Heart left ventricle (tissue), 16 donors: ENCODE measurements around the gene FXYD3. TPM values are rescaled to one million over a fixed set of nuclear protein-coding genes. Genes with fewer than 3 reads are reported as not detected.
A peak's percentile ranks its signal among the peaks of the same experiment; 100 is the strongest.

Source experiments
- ATAC-seq, 4 donors: fragments of 200-7000 bp; cut with Tn5 transposase; one replicate each; pipeline ENCODE4 v1.9.1; 2020 to 2022; ENCODE audit warnings: moderate library complexity in 4 of 4, mild to moderate bottlenecking in 3 of 4, moderate number of reproducible peaks in 1 of 4
- DNase-seq, 5 donors: peaks; one replicate each; pipeline ENCODE4 v3.0.0-alpha.2; 2020
- H3K27ac ChIP-seq, 12 donors: fragments of 200-600 bp; sonication (generic) in 4 of 12; one replicate each; pipeline versions ENCODE4 v1.5.0 to v1.8.0; 2016 to 2022; ENCODE audit warnings: mild to moderate bottlenecking in 2 of 12
- H3K27me3 ChIP-seq, 9 donors: fragments of 200-600 bp; sonication (generic) in 2 of 9; one replicate each; pipeline versions ENCODE4 v1.5.1 to v1.8.0; 2016 to 2022; ENCODE audit warnings: mild to moderate bottlenecking in 3 of 9
- H3K36me3 ChIP-seq, 9 donors: fragments of 200-600 bp; sonication (generic) in 2 of 9; one replicate each; pipeline versions ENCODE4 v1.5.0 to v1.8.0; 2018 to 2022; ENCODE audit warnings: mild to moderate bottlenecking in 2 of 9
- H3K4me1 ChIP-seq, 12 donors: fragments of 200-600 bp; sonication (generic) in 4 of 12; one replicate each; pipeline versions ENCODE4 v1.5.0 to v1.8.0; 2016 to 2022; ENCODE audit warnings: mild to moderate bottlenecking in 3 of 12
- H3K4me3 ChIP-seq, 12 donors: fragments of 200-600 bp; sonication (generic) in 4 of 12; one replicate each; pipeline versions ENCODE4 v1.5.0 to v1.8.0; 2017 to 2022; ENCODE audit warnings: mild to moderate bottlenecking in 9 of 12, moderate library complexity in 4 of 12
- H3K9me3 ChIP-seq, 12 donors: fragments of 200-600 bp; sonication (generic) in 4 of 12; one replicate each; pipeline versions ENCODE4 v1.5.0 to v1.8.0; 2016 to 2022; ENCODE audit warnings: mild to moderate bottlenecking in 1 of 12
- POLR2A ChIP-seq, 2 donors: fragments of 450-650 bp; IDR thresholded peaks; one replicate each; pipeline ENCODE4 v1.6.1; 2017; ENCODE audit warnings: antibody characterized with exemption in 2 of 2, mild to moderate bottlenecking in 2 of 2, moderate library complexity in 2 of 2
- WGBS, 4 donors: extraction: QIAGEN DNeasy Blood & Tissue Kit in 2 of 4; methylation state at CpG; one replicate each; pipeline versions ENCODE4 v1.1.5 to v1.1.7; 2013 to 2018; 5-methylcytosine and 5-hydroxymethylcytosine counted together
- intact Hi-C, 10 donors: fragments of 100-400 bp; cut with DNase I; formaldehyde crosslinking; loops; one replicate each; pipeline versions ENCODE4 v1.11.1 to v1.14.2; 2022
- polyA plus RNA-seq, 2 donors: library from polyadenylated mRNA; stranded (reverse); fragments of 200-250 nt; gene quantifications; one replicate each; pipeline ENCODE4 v1.2.3, GENCODE V29; 2013
- total RNA-seq, 9 donors: library from RNA; depleted of rRNA in 2 of 9; stranded (reverse); fragments of >200 nt in 2 of 9; fragmentation: NEBNext Ultra II Directional in 3 of 9; extraction: Animal tissue kit (Norgen Biotek cat#: 25700) in 3 of 9; gene quantifications; one replicate each; pipeline versions ENCODE4 v1.1.0 to v1.2.4, GENCODE V29; 2016 to 2023
- TF ChIP-seq, protein P1 (sequence below), 12 donors: fragments of 200-600 bp; sonication (generic) in 4 of 12; IDR thresholded peaks; one replicate each; pipeline versions ENCODE4 v1.5.0 to v1.8.0; 2018 to 2022; ENCODE audit warnings: antibody characterized with exemption in 12 of 12, mild to moderate bottlenecking in 5 of 12
- donor health status: ischemic (EF 13 %, LVEDD 7.1; RV severe dilation, severe dysfunction).
- donor health status: healthy with polysubstance abuse.
- donor health status: DM: no; HTN: yes; CAD: no.
- donor health status: DM: no; HTN: no; CAD: no.
- donor health status: ischemic (EF 25% LVEDD 6.9; RV normal size, moderate dysfunction).
- donor health status: ischemic (EF 25% LVEDD 5.7; RV mildly dilated, moderate dysfunction).
- donor health status: healthy.
- donor health status: DM: yes; HTN: yes; CAD: no.
- donor health status: ischemic (EF 35%, LVEDD 5.7; RV mildly dilated, moderate dysfunction).
- donor health status: nonischemic (EF 11% LVEDD 7.7; RV severe dilation, severe dysfunction).
- donor health status: DM: yes; HTN: yes; CAD: no.
- donor health status: PGD.
- donor health status: ischemic (EF 29% LVEDD 5.4; RV normal size, mild dysfunction).
- donor health status: nonischemic (EF 23%, LVEDD 6.1; RV moderate dilation, normal function).

Gene FXYD3
- total and polyA plus RNA-seq, 11 donors: 0.37 to 2.5 (median 0.93) TPM; not detected in 3

DNA sequence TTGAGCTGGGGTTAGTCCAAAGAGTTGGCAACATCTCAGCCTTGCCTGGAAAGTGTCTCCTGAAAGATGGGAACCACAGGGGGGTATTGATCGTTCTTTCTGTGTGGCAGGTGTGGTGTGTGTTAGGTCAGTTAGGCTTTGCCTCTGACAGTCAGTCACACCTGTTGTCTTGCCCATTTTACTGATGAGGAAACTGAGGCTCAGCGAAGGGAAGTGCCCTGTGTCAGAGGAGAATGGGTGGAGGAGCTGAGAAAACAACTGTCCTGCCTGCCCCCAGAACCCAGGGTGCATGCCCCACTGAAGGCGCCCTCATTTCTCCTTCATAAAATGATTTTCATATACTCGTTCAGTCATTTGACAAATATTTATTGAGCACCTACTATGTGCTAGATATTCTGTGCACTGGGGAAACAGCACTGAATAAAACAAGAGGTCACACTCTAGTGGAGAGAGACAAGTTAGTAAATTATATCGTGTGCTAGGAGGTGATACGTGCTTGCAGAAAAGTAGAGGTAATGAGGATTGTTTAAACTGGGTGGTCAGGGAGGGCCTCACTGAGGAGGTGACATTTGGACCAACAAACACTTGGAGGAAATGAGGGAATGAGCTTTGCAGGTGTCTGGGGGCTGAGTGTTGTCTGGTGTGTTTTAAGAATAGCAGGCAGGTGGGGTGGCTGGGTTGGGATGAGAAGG is 40.5 kb downstream of the FXYD3 start:
- H3K4me3 ChIP-seq: peak overlapping the region in 10 of 12 donors; percentile 63 to 97 (median 76)
- H3K9me3 ChIP-seq: no peaks in the 10 kb centered on the region
- H3K4me1 ChIP-seq: peaks cover 0 to 34% (median 18%) of the 10 kb centered on the region in 12 donors
- no peak for TF ChIP-seq POLR2A (IDR thresholded peaks at IDR 0.05)
- TF ChIP-seq, protein P1, sequence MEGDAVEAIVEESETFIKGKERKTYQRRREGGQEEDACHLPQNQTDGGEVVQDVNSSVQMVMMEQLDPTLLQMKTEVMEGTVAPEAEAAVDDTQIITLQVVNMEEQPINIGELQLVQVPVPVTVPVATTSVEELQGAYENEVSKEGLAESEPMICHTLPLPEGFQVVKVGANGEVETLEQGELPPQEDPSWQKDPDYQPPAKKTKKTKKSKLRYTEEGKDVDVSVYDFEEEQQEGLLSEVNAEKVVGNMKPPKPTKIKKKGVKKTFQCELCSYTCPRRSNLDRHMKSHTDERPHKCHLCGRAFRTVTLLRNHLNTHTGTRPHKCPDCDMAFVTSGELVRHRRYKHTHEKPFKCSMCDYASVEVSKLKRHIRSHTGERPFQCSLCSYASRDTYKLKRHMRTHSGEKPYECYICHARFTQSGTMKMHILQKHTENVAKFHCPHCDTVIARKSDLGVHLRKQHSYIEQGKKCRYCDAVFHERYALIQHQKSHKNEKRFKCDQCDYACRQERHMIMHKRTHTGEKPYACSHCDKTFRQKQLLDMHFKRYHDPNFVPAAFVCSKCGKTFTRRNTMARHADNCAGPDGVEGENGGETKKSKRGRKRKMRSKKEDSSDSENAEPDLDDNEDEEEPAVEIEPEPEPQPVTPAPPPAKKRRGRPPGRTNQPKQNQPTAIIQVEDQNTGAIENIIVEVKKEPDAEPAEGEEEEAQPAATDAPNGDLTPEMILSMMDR (IDR thresholded peaks at IDR 0.05): no peak
- peaks cover 0 to 43% (median 30%) of the 10 kb centered on the region in 9 donors for H3K36me3 ChIP-seq
- intact Hi-C loops: loop anchor here in 2 of 10 donors (5.0 to 10.0 kb wide), 2 partner anchors 89 to 111 kb away; partner anchors contain the start of genes LSR (in 1 of the 2) and USF2 (in 1 of the 2)
- H3K27me3 ChIP-seq: peaks cover 0 to 30% (median 4%) of the 10 kb centered on the region in 9 donors
- WGBS, 4 donors: 86 to 93% (median 92%) methylated on average over 6 of the region's 6 CpGs
- H3K27ac ChIP-seq: peak overlapping the region in 2 of 12 donors; percentile 88 to 91
- ATAC-seq (no peak), DNase-seq (no peak)

DNA sequence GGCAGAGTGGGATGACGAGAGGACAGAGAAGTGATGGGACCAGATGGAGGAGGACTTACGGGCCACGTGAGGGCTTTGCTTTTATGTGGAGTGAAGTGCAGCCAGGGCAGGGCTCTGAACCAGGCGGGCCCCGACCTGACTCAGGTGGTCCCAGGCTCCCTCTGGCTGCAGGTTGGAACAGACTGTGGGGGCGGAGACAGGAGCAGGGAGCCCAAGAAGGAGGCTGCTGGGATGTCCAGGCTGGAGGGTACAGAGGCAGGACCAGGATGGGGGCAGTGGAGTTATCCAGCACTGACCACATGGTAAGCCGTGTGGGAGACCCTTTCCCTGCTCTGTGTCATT is 41.0 kb downstream of the FXYD3 start:
- TF ChIP-seq, protein P1 (IDR thresholded peaks at IDR 0.05): no peak
- TF ChIP-seq POLR2A (IDR thresholded peaks at IDR 0.05): no peak
- H3K4me3 ChIP-seq: peak overlapping the region in 1 of 12 donors; percentile 82
- H3K27ac ChIP-seq: no peak overlapping the region
- no peak for ATAC-seq
- DNase-seq: no peak
- peaks cover 0 to 3% (median 0%) of the 10 kb centered on the region in 12 donors for H3K9me3 ChIP-seq
- intact Hi-C loops: loop anchor here in 2 of 10 donors (5.0 to 10.0 kb wide), 2 partner anchors 88 to 111 kb away; partner anchors contain the start of genes LSR (in 1 of the 2) and USF2 (in 1 of the 2)
- H3K27me3 ChIP-seq: peaks cover 0 to 30% (median 4%) of the 10 kb centered on the region in 9 donors
- H3K36me3 ChIP-seq: peaks cover 0 to 48% (median 34%) of the 10 kb centered on the region in 9 donors
- 80 to 87% (median 83%) methylated on average over 7 of the region's 7 CpGs for WGBS, 4 donors
- H3K4me1 ChIP-seq: peaks cover 0 to 34% (median 18%) of the 10 kb centered on the region in 12 donors

DNA sequence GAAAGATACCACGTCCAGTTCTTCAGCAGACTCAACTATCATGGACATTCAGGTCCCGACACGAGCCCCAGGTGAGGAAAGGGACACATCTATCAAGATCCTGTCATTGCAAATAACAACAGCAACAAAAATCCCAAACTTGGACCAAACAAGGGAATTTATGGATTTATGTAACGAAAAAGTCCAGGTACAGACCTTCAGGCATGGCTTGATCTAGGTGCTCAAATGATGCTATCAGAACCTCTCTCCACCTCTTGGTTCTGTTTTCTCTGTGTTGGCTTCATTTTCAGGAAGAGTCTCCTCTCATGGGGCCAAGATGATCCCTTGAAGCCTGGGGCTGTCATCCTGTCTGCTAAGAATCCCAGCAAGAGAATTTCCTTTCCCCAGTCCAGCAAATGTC is 41.8 kb downstream of the FXYD3 start:
- peaks cover 0 to 11% (median 3%) of the 10 kb centered on the region in 12 donors for H3K9me3 ChIP-seq
- peaks cover 0 to 29% (median 18%) of the 10 kb centered on the region in 12 donors for H3K4me1 ChIP-seq
- ATAC-seq (no peak), DNase-seq (no peak)
- no peak overlapping the region for H3K4me3 ChIP-seq
- intact Hi-C loops: loop anchor here in 2 of 10 donors (5.0 to 10.0 kb wide), 2 partner anchors 87 to 110 kb away; partner anchors contain the start of genes LSR (in 1 of the 2) and USF2 (in 1 of the 2)
- H3K27ac ChIP-seq: no peak overlapping the region
- no peak for TF ChIP-seq POLR2A (IDR thresholded peaks at IDR 0.05)
- TF ChIP-seq, protein P1 (IDR thresholded peaks at IDR 0.05): no peak
- WGBS, 4 donors: 86 to 96% (median 93%) methylated on average over 4 of the region's 4 CpGs
- peaks cover 0 to 30% (median 4%) of the 10 kb centered on the region in 9 donors for H3K27me3 ChIP-seq
- peaks cover 0 to 56% (median 41%) of the 10 kb centered on the region in 9 donors for H3K36me3 ChIP-seq

DNA sequence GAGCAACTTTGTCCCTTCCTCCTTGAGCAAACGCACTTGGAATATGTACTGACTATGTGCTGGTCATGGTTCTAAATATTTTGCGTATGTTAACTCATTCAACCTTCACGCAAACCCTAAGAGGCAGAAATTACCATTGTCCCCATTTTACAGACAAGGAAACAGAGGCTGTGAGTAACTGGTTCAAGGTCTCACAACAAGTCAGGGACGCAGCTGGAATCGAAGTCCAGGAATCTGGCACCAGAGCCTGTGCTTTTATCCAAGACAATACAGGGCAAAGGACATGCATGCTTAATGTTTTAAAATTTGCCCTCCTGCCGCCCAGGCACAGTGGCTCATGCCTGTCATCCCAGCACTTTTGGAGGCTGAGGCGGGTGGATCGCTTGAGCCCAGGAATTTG is 44.0 kb downstream of the FXYD3 start:
- peaks cover 0 to 15% (median 8%) of the 10 kb centered on the region in 12 donors for H3K4me1 ChIP-seq
- no peak overlapping the region for H3K27ac ChIP-seq
- DNase-seq (no peak), ATAC-seq (no peak)
- intact Hi-C loops: loop anchor here in 2 of 10 donors (5.0 to 10.0 kb wide), 2 partner anchors 85 to 108 kb away; partner anchors contain the start of genes LSR (in 1 of the 2) and USF2 (in 1 of the 2)
- TF ChIP-seq, protein P1 (IDR thresholded peaks at IDR 0.05): no peak
- no peak for TF ChIP-seq POLR2A (IDR thresholded peaks at IDR 0.05)
- WGBS, 4 donors: 86 to 95% (median 90%) methylated on average over 8 of the region's 8 CpGs
- peaks cover 0 to 78% (median 55%) of the 10 kb centered on the region in 9 donors for H3K36me3 ChIP-seq
- H3K4me3 ChIP-seq: no peak overlapping the region
- H3K27me3 ChIP-seq: peaks cover 0 to 15% (median 0%) of the 10 kb centered on the region in 9 donors
- peaks cover 0 to 24% (median 5%) of the 10 kb centered on the region in 12 donors for H3K9me3 ChIP-seq
